H1 (cell line): Measurements from ENCODE around the gene L3MBTL4. TPM values are rescaled to one million over a fixed set of nuclear protein-coding genes. Genes with fewer than 3 reads are reported as not detected.

ENCODE experiments used
- CTCF ChIA-PET: fragments of 300-600 bp; sonication (Branson Sonifier 250); formaldehyde crosslinking; loops from one replicate; lab custom pipeline; 2021; ENCODE audit not compliant: partially characterized antibody; lab: Charles Lee
- POLR2A ChIA-PET: fragments of 300-600 bp; sonication (Branson Sonifier 250); formaldehyde crosslinking; loops from one replicate; lab custom pipeline; 2021; ENCODE audit warnings: inconsistent platforms; ENCODE audit not compliant: partially characterized antibody; lab: Charles Lee
- DNase-seq, 2 experiments: peaks; one replicate each; pipeline versions ENCODE4 v3.0.0 to v3.0.0-alpha.2; 2010 to 2022; ENCODE audit warnings: low spot score in 2 of 2, low read depth in 1 of 2, mixed read lengths in 1 of 2
- FAIRE-seq: peaks from 2 replicates; lab custom pipeline; 2011; peaks lifted over from hg19 to GRCh38; lab: Jason Lieb, UNC
- H2AFZ ChIP-seq: 2 replicates; pipeline ENCODE4 v1.8.1; 2012; ENCODE audit warnings: low read length, inconsistent platforms
- H2AK5ac ChIP-seq: 2 replicates; pipeline ENCODE4 v1.6.1; 2013; ENCODE audit warnings: low read depth, low read length
- H2BK120ac ChIP-seq: replicated peaks from 2 replicates; pipeline ENCODE3; 2013; ENCODE audit warnings: low read depth, low read length, inconsistent platforms
- H2BK12ac ChIP-seq: 2 replicates; pipeline ENCODE4 v1.6.1; 2013; ENCODE audit warnings: low read depth, low read length
- H2BK15ac ChIP-seq: 2 replicates; pipeline ENCODE4 v1.6.1; 2013; ENCODE audit warnings: low read length
- H2BK20ac ChIP-seq: 2 replicates; pipeline ENCODE4 v1.6.1; 2013; ENCODE audit warnings: low read length
- H2BK5ac ChIP-seq: 2 replicates; pipeline ENCODE4 v1.6.1; 2013; ENCODE audit warnings: low read depth, low read length
- H3K14ac ChIP-seq: 2 replicates; pipeline ENCODE4 v1.6.1; 2013; ENCODE audit warnings: inconsistent platforms; ENCODE audit not compliant: insufficient read length
- H3K18ac ChIP-seq: 2 replicates; pipeline ENCODE4 v1.6.1; 2013; ENCODE audit warnings: low read length; ENCODE audit errors: extremely low read depth
- H3K23ac ChIP-seq: 2 replicates; pipeline ENCODE4 v1.6.1; 2013; ENCODE audit warnings: inconsistent platforms; ENCODE audit not compliant: insufficient read length
- H3K23me2 ChIP-seq: 2 replicates; pipeline ENCODE4 v1.6.1; 2013; ENCODE audit warnings: low read depth, low read length
- H3K27ac ChIP-seq: 2 replicates; pipeline ENCODE4 v1.6.1; 2011; ENCODE audit warnings: low read depth, low read length, inconsistent platforms
- H3K27me3 ChIP-seq, 4 experiments: replicated peaks in 1 of 4; 1 replicate in 1 of 4; 2 replicates in 3 of 4; pipeline versions ENCODE4 v1.6.1 to v1.8.1; 2011 to 2013; ENCODE audit warnings: low read length in 3 of 4, mild to moderate bottlenecking in 3 of 4, inconsistent platforms in 2 of 4, mixed read lengths in 2 of 4, moderate library complexity in 1 of 4; ENCODE audit not compliant: control insufficient read depth in 3 of 4, insufficient read depth in 3 of 4; ENCODE audit errors: extremely low read depth in 1 of 4
- H3K36me3 ChIP-seq, 4 experiments: 2 replicates each; pipeline versions ENCODE4 v1.6.1 to v1.8.1; 2011 to 2013; ENCODE audit warnings: mild to moderate bottlenecking in 4 of 4, low read length in 3 of 4, moderate library complexity in 2 of 4, control low read depth in 1 of 4, inconsistent platforms in 1 of 4; ENCODE audit not compliant: insufficient read depth in 4 of 4, control insufficient read depth in 2 of 4
- H3K4ac ChIP-seq: replicated peaks from 2 replicates; pipeline ENCODE3; 2013; ENCODE audit warnings: low read length, low read depth, mixed read lengths, inconsistent platforms; ENCODE audit not compliant: insufficient read length
- H3K4me1 ChIP-seq, 4 experiments: replicated peaks in 1 of 4; 1 replicate in 1 of 4; 2 replicates in 3 of 4; pipeline versions ENCODE4 v1.6.1 to v1.8.1; 2011 to 2013; ENCODE audit warnings: low read length in 3 of 4, inconsistent platforms in 2 of 4, mixed read lengths in 1 of 4; ENCODE audit not compliant: insufficient read depth in 4 of 4, control insufficient read depth in 3 of 4
- H3K4me2 ChIP-seq, 2 experiments: 2 replicates each; pipeline versions ENCODE4 v1.6.1 to v1.8.1; 2011 to 2013; ENCODE audit warnings: low read depth in 2 of 2, low read length in 2 of 2, control low read depth in 1 of 2, inconsistent platforms in 1 of 2, mild to moderate bottlenecking in 1 of 2; ENCODE audit not compliant: insufficient read depth in 1 of 2
- H3K4me3 ChIP-seq, 4 experiments: fragments of 200-600, 300-600 bp in 1 of 4; sonication (generic), shearing (Covaris generic), sonication (Bioruptor Twin) in 1 of 4; 2 replicates each; pipeline versions ENCODE4 v1.5.1 to v1.8.1; 2011 to 2016; ENCODE audit warnings: low read length in 4 of 4, low read depth in 3 of 4, control low read depth in 2 of 4, inconsistent platforms in 2 of 4, mild to moderate bottlenecking in 2 of 4, mixed read lengths in 1 of 4, moderate library complexity in 1 of 4; ENCODE audit not compliant: insufficient read depth in 2 of 4; ENCODE audit errors: extremely low read depth in 1 of 4
- H3K56ac ChIP-seq: replicated peaks from 2 replicates; pipeline ENCODE3; 2013; ENCODE audit warnings: low read depth, mild to moderate bottlenecking, mixed read lengths, low read length, inconsistent platforms; ENCODE audit not compliant: insufficient read length
- H3K79me1 ChIP-seq: 2 replicates; pipeline ENCODE4 v1.6.1; 2013; ENCODE audit warnings: low read depth, low read length, control low read depth
- H3K79me2 ChIP-seq, 2 experiments: 2 replicates each; pipeline versions ENCODE4 v1.6.1 to v1.8.1; 2012 to 2013; ENCODE audit warnings: low read length in 2 of 2, mild to moderate bottlenecking in 2 of 2, inconsistent platforms in 1 of 2; ENCODE audit not compliant: insufficient read depth in 2 of 2, control insufficient read depth in 1 of 2
- H3K9ac ChIP-seq, 4 experiments: replicated peaks in 1 of 4; 1 replicate in 1 of 4; 2 replicates in 3 of 4; pipeline versions ENCODE4 v1.6.1 to v1.8.1; 2011 to 2013; ENCODE audit warnings: low read depth in 3 of 4, low read length in 3 of 4, control low read depth in 2 of 4, mild to moderate bottlenecking in 2 of 4, moderate library complexity in 2 of 4, inconsistent platforms in 1 of 4; ENCODE audit errors: extremely low read depth in 1 of 4
- H3K9me3 ChIP-seq, 2 experiments: 2 replicates each; pipeline versions ENCODE4 v1.6.1 to v1.8.1; 2012 to 2013; ENCODE audit warnings: mild to moderate bottlenecking in 2 of 2, moderate library complexity in 2 of 2, control low read depth in 1 of 2, inconsistent platforms in 1 of 2, low read depth in 1 of 2, low read length in 1 of 2, mixed read lengths in 1 of 2; ENCODE audit not compliant: insufficient read depth in 2 of 2
- H4K20me1 ChIP-seq, 2 experiments: replicated peaks in 1 of 2; 2 replicates each; pipeline versions ENCODE3 to v1.8.1; 2011 to 2013; ENCODE audit warnings: inconsistent platforms in 2 of 2, low read length in 2 of 2, mild to moderate bottlenecking in 1 of 2; ENCODE audit not compliant: insufficient read depth in 2 of 2, control insufficient read depth in 1 of 2
- H4K5ac ChIP-seq: 2 replicates; pipeline ENCODE4 v1.6.1; 2013; ENCODE audit warnings: low read length, low read depth, mixed read lengths, inconsistent platforms; ENCODE audit not compliant: insufficient read length
- H4K8ac ChIP-seq: 2 replicates; pipeline ENCODE4 v1.8.0; 2013; ENCODE audit warnings: mild to moderate bottlenecking, moderate library complexity, low read length, inconsistent platforms; ENCODE audit not compliant: insufficient read depth; ENCODE audit errors: extremely low read depth
- H4K91ac ChIP-seq: replicated peaks from 2 replicates; pipeline ENCODE3; 2013; ENCODE audit warnings: low read length, mixed read lengths, inconsistent platforms; ENCODE audit not compliant: insufficient read length
- ATF3 ChIP-seq: IDR thresholded peaks from 2 replicates; pipeline ENCODE4 v1.6.1; 2011; ENCODE audit warnings: low read depth, mild to moderate bottlenecking, low read length; ENCODE audit not compliant: insufficient read depth
- BACH1 ChIP-seq: IDR thresholded peaks from 2 replicates; pipeline ENCODE4 v1.6.1; 2012; ENCODE audit warnings: low read length, improper control_type of control experiment
- EGR1 ChIP-seq: IDR thresholded peaks from 2 replicates; pipeline ENCODE4 v1.6.1; 2011; ENCODE audit warnings: low read depth, low read length, borderline replicate concordance
- EZH2 ChIP-seq: fragments of 200-600 bp; sonication (generic); IDR thresholded peaks from 2 replicates; pipeline ENCODE4 v1.7.1; 2012; ENCODE audit warnings: low read depth, mild to moderate bottlenecking, moderate library complexity, low read length, inconsistent platforms; ENCODE audit not compliant: severe bottlenecking
- PHF8 ChIP-seq: fragments of 200-600 bp; sonication (generic); conservative IDR thresholded peaks from 2 replicates; pipeline ENCODE4 v1.7.1; 2012; ENCODE audit warnings: low read depth, mild to moderate bottlenecking, inconsistent platforms, low read length, moderate library complexity
- RAD21 ChIP-seq, 2 experiments: IDR thresholded peaks in 1 of 2; conservative IDR thresholded peaks in 1 of 2; 2 replicates each; pipeline ENCODE4 v1.6.1; 2011; ENCODE audit warnings: low read depth in 2 of 2, low read length in 2 of 2, improper control_type of control experiment in 1 of 2, inconsistent platforms in 1 of 2, mild to moderate bottlenecking in 1 of 2, moderate library complexity in 1 of 2
- SUZ12 ChIP-seq: fragments of 200-600 bp; sonication (generic); IDR thresholded peaks from 2 replicates; pipeline ENCODE4 v1.6.1; 2012; ENCODE audit warnings: mild to moderate bottlenecking, inconsistent platforms, low read length, moderate library complexity, mixed read lengths
- WGBS, 2 experiments: shearing (Covaris generic) in 1 of 2; methylation state at CpG; one replicate each; pipeline versions ENCODE4 v1.1.6 to v1.1.7; 2013 to 2015; ENCODE audit warnings: low lambda C conversion rate in 2 of 2, mixed read lengths in 2 of 2, inconsistent platforms in 1 of 2, low coverage in 1 of 2, missing lambda C conversion rate in 1 of 2; ENCODE audit not compliant: insufficient replicate concordance in 2 of 2, insufficient coverage in 1 of 2, insufficient read length in 1 of 2; ENCODE audit errors: extremely low coverage in 1 of 2, missing lambda C conversion rate in 1 of 2; 5-methylcytosine and 5-hydroxymethylcytosine counted together
- polyA plus RNA-seq, 7 experiments: library from polyadenylated mRNA; depleted of rRNA in 3 of 7; stranded (reverse) in 5 of 7; unstranded in 2 of 7; fragments of >200 nt in 5 of 7; fragments of 200-250 nt in 2 of 7; gene quantifications; 1 replicate in 5 of 7; 2 replicates in 1 of 7; 4 replicates in 1 of 7; pipeline versions ENCODE4 v1.2.1 to v1.2.3, GENCODE V29; 2011 to 2013; ENCODE audit warnings: missing spikeins in 2 of 7, mixed read lengths in 2 of 7
- total RNA-seq: library from RNA; stranded (reverse); fragmentation: NEBNext Ultra II Directional; extraction: Animal tissue kit (Norgen Biotek cat#: 25700); gene quantifications from 2 replicates; pipeline ENCODE4 v1.2.1, GENCODE V29; 2021

The L3MBTL4 gene
- total and polyA plus RNA-seq, 2 of the 8 experiments (the other 6 are each of a cell fraction or from before 2014, with no cell fraction given) = 1.0 to 2.1 TPM

- no peak overlapping the region for H3K14ac ChIP-seq
- H3K36me3 ChIP-seq = no peaks in the 10 kb centered on the region
- H4K8ac ChIP-seq = no peak overlapping the region; the same call in 1 of the 2 replicates
- H3K9ac ChIP-seq = peak overlapping the region in 3 of 4 experiments; percentile 29 to 45 (median 36); a peak in 4 of 7 replicates
- H3K4me2 ChIP-seq = peak overlapping the region; percentile 63 to 86
- H2AFZ ChIP-seq = peak overlapping the region; percentile 82; the same call in 1 of the 2 replicates
- no peak for DNase-seq
- H3K4ac ChIP-seq = no peak overlapping the region
- no peak for TF ChIP-seq EGR1
- no peak for TF ChIP-seq PHF8
- TF ChIP-seq EZH2 = peak; percentile 44
- 0 out of 2 replicates have a peak, but pooled peaks have one; percentile 23 for TF ChIP-seq SUZ12
- no peak for TF ChIP-seq ATF3
- peak; percentile 24; the same call in 1 of the 2 replicates for TF ChIP-seq BACH1
- no peak for TF ChIP-seq RAD21 (IDR thresholded peaks at IDR 0.05 in 1 of 2, conservative IDR thresholded peaks at IDR 0.05 in 1 of 2; ENCODE audit: low read depth in 2 of 2, low read length in 2 of 2)
- POLR2A ChIA-PET = no interaction called here
- no peak overlapping the region for H2AK5ac ChIP-seq
- no peak overlapping the region for H4K91ac ChIP-seq
- no peak overlapping the region for H3K23ac ChIP-seq
- FAIRE-seq = no peak
- H3K4me3 ChIP-seq = peak overlapping the region; percentile 49 to 78 (median 66)
- no peaks in the 10 kb centered on the region for H4K20me1 ChIP-seq
- CTCF ChIA-PET = interaction anchor here (0.6 kb wide), 1 partner anchor 108 kb away, joined by 5 read pairs; no protein-coding TSS in a partner anchor
- no peak overlapping the region for H3K56ac ChIP-seq
- no peak overlapping the region for H2BK5ac ChIP-seq
- H4K5ac ChIP-seq = no peak overlapping the region
- no peak overlapping the region for H3K27ac ChIP-seq
- H3K23me2 ChIP-seq = peaks cover 9% of the 10 kb centered on the region; the same call in 1 of the 2 replicates
- no peak overlapping the region for H2BK15ac ChIP-seq
- no peaks in the 10 kb centered on the region for H3K79me2 ChIP-seq
- no peak overlapping the region for H2BK20ac ChIP-seq
- H3K27me3 ChIP-seq = peaks cover 0 to 19% (median 13%) of the 10 kb centered on the region in 4 experiments; a peak in 5 of 7 replicates
- H3K4me1 ChIP-seq = peaks cover 0 to 2% (median under 1%) of the 10 kb centered on the region in 4 experiments; a peak in 2 of 7 replicates
- H3K9me3 ChIP-seq = no peaks in the 10 kb centered on the region
- no peak overlapping the region for H2BK120ac ChIP-seq
- H3K18ac ChIP-seq = no peak overlapping the region
- no peak overlapping the region for H2BK12ac ChIP-seq
- H3K79me1 ChIP-seq = no peaks in the 10 kb centered on the region
- 20% methylated on average over 25 of the region's 25 CpGs; no CpG with 5 or more reads in 1 of the 2 experiments for WGBS, 2 experiments
Measured at GRCh38 chr18:6413579-6414117, 1.1 kb downstream of the L3MBTL4 start.
